Hematopoietic multipotent progenitor cell treated with erythropoietin and hydrocortisone succinate and interleukin-3 and kit ligand, for 15 days (in vitro differentiated cells): ENCODE results near the gene NDUFC2.
"Not testable (repeated sequence)": the region's sequence is repeated elsewhere in the genome, so short reads cannot be mapped to it uniquely, and the experiment has no call there.

ENCODE experiments used
- DNase-seq: peaks from one replicate; pipeline ENCODE4 v3.0.0-alpha.2; 2015; ENCODE audit warnings: low spot score

NDUFC2 gene

GRCh38 chr11:78030429-78031325 lies 49.0 kb downstream of the NDUFC2 start:
- no peak for DNase-seq

GRCh38 chr11:78028423-78028822 lies 51.2 kb downstream of the NDUFC2 start:
- not testable (repeated sequence) for DNase-seq

- DNase-seq, result no peak
These were observed 51.9 kb downstream of the NDUFC2 start for GRCh38 chr11:78027759-78028158.

DNA sequence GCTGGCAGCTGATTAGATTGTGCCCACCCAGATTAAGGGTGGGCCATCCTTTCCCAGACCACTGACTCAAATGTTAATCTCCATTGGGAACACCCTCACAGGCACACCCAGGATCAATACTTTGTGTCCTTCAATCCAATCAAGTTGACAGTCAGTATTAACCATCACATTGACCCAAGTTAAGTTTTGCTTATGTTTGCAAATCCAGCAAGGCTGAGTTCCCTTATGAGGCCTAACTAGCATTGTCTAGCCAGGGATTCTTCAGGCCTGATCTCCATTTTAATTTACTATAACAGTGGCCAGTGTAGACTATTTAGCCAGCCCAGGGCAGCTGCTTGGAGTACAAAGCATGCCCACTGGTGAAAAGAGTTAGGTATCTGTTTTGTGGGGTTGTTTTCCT lies 54.3 kb downstream of the NDUFC2 start:
- no peak for DNase-seq

DNA sequence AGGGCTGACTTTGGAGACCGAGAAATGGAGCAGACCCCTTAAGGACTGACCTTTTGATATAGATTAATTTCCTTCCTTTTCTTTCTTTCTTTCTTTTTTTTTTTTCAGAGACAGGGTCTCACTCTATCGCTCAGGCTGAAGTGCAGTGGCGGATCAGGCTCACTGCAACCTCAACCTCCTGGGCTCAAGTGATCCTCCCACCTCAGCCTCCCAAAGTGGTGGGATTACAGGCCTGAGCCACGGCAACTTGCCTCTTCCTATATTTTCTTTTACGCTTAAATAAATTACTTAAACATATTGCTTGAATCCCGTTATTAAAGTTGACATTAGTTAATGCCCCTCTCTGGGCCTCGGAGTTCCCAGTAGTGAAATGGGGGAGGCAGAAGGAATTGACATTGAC lies 56.2 kb downstream of the NDUFC2 start:
- DNase-seq, result no peak

DNA sequence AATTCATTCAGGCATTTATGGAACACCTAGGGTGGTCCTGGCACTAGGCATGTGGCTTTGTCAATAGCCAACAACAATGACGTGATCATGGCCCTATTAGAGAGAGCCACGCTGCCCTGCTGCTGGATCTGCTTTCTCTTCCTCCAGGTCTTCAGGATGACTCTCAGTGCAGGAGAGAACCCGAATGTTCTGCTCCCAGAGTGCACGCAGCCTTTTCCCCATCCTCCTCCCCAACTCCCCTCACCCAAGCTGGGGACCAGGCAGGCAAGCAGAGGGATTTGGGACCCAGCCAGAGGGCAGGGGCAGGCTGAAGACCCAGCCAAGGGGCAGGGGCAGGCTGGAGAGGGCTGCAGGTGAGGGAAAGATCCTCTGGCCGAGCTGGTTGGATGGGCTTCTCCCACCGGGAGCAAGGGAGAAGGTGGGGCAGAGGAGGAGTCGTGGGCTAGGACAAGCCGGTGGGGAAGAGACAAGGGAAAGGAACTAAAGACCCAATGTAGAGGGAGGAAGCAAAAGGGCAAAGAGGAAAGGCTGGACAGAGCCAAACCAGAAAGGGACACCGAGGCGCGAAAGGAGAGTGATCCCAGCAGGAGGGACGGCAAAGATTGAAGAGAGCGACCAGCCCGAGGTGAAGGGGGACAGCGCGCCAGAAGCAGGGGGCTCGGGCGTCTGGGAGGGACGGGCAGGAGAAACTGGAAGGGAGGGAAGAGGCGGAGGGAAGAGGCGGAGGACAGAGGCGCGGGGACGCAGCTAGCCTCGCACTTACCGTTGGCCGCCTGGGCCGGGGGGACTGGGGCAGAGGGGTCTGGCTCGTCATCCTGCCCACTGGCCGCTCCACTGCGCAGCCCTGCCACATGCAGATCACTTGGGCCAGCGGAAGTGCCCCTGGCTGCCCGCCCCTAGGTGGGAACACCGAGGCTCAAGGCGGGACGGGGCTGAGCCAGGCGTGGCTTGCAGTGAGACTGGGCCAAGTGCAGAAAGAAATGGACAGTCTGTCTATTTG lies 57.0 kb downstream of the NDUFC2 start, which contains the start of gene KCTD14:
Gene KCTD14, minus strand, starts transcription at position 880 of the 1,000 bp plus-strand sequence. Its CDS starts 27 bp downstream, at position 853.
- no peak for DNase-seq

- DNase-seq, result no peak
These were observed 58.1 kb downstream of the NDUFC2 start for GRCh38 chr11:78021611-78022010.

- no peak for DNase-seq
These were observed 59.4 kb downstream of the NDUFC2 start for GRCh38 chr11:78020246-78020645.

- no peak for DNase-seq
These were observed 59.9 kb downstream of the NDUFC2 start for GRCh38 chr11:78019808-78020207.
